HG02798 (cell line): ENCODE measurements around the gene ITGB5.
"Not testable (repeated sequence)": the region's sequence is repeated elsewhere in the genome, so short reads cannot be mapped to it uniquely, and the experiment has no call there.

Source experiments
- ATAC-seq: cut with Tn5 transposase; IDR thresholded peaks from one replicate; pipeline ENCODE4 v1.9.1; 2021; ENCODE audit warnings: mild to moderate bottlenecking; ENCODE audit not compliant: unreplicated experiment, poor library complexity

ITGB5 gene

GRCh38 chr3:124793054-124793739 lies 94.0 kb downstream of the ITGB5 start:
- ATAC-seq: no peak

GRCh38 chr3:124792341-124793040 lies 94.7 kb downstream of the ITGB5 start:
- no peak for ATAC-seq

DNA sequence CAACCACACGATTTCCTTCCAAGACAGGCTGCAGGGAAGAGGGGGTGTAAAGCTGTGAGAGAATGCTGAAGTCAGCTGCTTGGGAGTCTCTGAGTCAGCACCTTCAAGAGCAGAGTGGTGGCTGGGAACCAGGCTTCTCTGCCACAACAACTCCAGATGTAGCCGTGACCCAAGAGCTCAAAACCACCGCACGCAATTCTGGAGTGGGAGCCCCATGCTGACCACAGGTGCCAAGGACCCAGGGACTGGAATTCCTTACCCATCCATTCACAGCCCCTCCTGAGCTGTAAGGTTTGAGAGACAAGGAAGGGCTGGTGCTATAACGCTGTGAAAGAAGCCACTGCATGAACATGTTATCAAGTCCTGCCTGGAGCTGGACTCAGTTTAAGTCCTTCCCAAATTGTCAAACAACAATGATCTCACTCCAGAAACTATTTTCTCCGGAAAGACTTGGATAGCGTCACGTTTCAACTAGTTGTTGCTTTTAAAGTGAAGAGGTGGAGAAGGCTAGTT lies 95.5 kb downstream of the ITGB5 start:
- ATAC-seq: no peak

DNA sequence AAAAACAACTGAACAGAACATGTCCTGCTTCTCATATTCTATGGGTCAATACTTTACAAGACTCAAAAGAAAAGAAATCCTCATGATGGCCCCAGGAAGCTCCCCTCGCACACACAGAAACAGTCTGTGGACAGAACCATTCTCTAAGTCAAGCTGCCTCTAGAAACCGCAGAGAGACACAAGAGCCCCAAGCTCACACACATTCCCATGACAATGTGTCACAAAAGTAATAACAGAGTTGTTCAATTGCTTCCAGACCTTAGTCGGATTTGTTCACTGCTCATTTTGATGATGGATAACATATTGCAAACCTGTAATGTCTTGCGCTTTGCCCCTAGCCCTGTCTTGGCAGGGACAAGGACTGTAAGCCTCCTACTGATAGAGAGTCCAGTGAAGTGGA lies 96.0 kb downstream of the ITGB5 start:
- ATAC-seq: no peak

- not testable (repeated sequence) for ATAC-seq
Observed at GRCh38 chr3:124789103-124789502, 98.1 kb downstream of the ITGB5 start.

GRCh38 chr3:124788254-124788745 lies 98.9 kb downstream of the ITGB5 start:
- ATAC-seq: no peak

DNA sequence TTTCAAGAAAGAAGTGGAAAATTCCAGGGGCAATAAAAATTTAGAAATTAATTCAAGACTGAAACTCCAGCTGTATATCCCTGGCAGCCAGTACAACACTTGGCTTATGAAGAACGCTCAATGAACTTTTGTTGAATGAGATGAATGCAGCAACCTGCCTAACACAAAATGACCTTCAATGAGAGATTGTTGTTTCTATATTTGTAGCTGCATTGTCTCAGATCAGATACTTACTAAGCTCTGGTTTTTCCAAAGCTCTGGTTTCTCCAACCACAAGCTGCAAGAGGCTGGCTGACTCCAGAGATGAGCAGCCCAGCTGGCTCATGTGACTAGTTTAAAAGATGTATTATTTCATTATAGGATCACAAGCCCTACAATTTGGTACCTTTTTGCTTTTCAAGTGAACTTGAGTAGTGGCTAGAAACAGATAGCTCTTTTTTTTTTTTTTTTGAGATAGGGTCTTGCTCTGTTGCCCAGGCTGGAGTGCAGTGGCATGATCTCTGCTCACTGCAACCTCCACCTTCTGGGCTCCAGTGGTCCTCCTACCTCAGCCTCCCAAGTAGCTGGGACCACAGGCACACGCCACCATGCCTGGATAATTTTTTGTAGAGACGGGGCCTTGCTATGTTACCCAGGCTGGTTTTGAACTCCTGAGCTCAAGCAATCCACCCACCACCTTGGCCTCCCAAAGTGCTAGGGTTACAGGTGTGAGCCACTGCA lies 99.5 kb downstream of the ITGB5 start:
- ATAC-seq: no peak

DNA sequence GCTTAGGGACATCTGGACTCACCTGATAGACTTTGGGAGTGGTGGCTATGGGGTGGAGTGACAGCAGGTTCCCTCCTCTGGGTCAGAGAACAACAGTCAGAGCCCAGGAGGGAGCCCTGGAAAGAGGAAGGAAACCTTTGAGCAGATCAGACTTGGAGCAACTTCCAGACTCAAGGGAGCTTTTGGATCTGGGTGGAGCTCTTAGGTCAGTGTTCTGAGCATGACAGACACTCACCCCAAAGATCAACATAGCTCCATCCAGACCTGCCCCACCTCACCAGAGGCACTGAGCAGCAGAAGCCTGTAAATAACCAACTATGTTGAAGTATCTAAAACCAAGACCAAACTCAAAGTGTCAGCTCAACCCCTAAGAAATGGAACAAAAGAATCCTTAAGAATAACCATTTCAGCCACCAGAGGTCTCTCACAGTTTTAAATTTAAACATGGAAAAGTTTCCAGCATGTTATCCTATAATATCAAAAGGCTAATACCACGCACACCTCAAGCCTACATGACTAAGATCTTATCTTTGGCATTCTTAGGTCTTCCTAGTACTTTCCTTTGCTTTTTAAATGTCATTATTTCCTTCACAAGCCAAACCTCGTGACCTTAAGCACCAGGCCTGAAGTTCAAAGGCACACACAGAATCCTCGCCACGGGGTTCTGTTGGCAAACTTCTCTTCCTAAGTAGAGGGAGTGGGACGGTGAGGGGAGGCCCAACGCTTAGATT lies 100.5 kb downstream of the ITGB5 start:
- no peak for ATAC-seq

GRCh38 chr3:124785973-124786372 lies 101.2 kb downstream of the ITGB5 start:
- ATAC-seq: no peak

DNA sequence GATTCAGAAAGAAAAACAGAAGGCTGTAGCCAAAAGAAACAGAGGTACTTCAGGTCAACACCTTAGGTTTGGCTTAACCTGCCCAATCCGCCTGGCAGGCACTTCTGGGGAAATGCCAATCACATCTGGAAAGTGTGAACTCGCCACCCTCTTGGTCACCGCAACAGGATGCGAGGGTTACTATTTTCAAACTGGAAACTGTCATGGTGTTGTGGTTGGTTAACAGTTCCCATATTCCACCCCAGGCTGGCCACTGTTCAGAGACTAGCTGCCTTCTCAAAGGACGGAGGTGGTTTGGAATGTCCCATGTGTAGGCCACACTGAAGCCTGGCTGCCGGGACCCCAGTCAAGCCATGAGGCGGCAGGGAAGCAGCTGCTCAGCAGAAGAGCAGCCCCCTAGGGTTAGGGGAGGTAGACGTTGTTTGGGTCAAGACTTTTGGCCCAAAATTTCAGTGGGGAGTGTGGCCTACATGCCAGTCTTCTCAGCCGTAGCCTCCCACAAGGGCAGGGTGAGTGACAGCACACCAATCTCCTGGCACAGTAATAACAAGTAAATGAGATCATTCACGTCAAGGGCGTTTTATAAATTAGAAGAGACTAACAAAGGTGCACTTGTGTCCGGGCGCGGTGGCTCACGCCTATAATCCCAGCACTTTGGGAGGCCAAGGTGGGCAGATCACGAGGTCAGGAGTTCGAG lies 102.3 kb downstream of the ITGB5 start:
- ATAC-seq: peak; percentile 51

GRCh38 chr3:124783696-124784095 lies 103.5 kb downstream of the ITGB5 start:
- ATAC-seq: no peak

- not testable (repeated sequence) for ATAC-seq
Observed at GRCh38 chr3:124782377-124782712, 104.8 kb downstream of the ITGB5 start.

- no peak for ATAC-seq
Observed at GRCh38 chr3:124781476-124782376, 105.4 kb downstream of the ITGB5 start.

DNA sequence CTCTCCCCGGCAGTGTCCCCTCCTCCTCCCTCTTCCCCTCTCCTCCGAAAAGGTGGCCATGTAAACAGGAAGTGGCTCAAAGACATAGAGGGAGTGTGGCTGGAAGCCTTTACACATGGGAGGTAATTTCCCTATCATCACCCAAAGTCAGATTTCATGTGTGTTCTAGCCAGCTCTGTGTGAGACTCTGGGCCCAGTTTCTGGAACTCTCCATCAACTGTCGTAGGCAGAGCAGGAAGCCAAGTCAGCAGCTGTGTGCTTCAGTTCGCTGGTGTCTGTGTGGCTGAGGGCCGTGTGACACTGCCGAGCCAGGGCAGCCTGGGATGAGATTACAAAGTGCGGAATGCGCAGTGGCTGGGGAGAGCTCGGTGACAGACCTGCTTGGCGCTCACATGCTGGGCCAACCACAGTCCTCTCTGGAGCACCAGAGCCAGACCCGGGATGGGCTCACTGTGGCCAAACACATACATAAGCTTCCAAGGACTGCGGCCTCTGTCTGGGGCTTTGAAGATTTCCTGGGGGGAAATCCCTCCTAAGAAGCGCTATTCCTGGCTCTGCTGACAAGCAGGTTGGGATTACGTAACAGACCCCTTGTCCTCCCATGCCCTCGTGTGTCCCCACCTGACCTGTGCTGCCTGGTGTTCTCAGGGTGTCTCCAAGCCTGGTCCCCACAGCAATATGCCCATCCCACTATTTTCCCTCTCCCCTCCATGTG lies 106.2 kb downstream of the ITGB5 start:
- no peak for ATAC-seq

DNA sequence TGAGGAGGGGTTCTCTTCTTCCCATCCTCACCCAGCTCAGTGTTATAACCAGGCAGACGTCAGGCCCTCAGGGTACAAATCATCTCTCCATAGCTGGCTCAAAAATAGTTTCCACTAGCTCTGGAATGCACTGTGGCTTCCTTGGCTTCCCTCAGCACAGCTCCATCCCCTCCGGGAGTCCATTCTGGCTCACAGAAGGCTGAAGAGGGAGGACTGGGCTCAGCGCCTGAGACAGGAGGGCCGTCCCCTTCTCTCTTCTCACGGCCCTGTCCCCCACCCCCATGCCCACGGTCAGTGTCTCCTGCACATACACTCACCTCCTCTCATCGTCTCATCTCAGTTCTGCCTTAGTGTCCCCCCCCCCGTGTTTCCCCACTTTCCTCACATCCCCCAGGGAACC lies 106.8 kb downstream of the ITGB5 start:
- ATAC-seq: no peak

- ATAC-seq: no peak
Observed at GRCh38 chr3:124779751-124780191, 107.4 kb downstream of the ITGB5 start.

DNA sequence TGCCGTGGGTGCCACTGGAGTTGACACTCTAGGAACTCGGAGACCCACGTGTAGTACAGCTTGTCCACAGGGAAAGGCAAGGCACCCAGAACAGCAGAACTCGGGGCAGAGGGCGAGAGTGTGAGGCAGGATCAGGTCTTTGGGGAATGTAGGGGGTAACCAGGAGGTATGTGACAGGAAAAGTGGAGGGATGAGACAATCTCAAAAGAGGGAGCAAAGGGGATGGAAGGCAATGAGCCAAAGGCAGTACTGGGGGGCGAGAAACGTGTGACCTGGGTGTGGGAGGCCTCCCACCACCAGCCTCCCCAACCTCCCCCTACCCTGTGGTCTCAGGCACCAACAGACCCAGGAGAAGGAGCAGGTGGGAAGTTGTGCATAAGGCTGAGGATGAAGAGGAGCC lies 108.0 kb downstream of the ITGB5 start:
- ATAC-seq: no peak

- no peak for ATAC-seq
Observed at GRCh38 chr3:124777762-124778470, 109.2 kb downstream of the ITGB5 start.
